Hippocampal formation (tissue), 2 donors: ENCODE data around the gene ALPK3.
A peak's percentile ranks its signal among the peaks of the same experiment; 100 is the strongest.

ENCODE experiments used
- DNase-seq, 2 donors: peaks; one replicate each; lab custom pipeline; 2025; lab: John Stamatoyannopoulos, UW

ALPK3 gene

GRCh38 chr15:84823282-84823878 is 6.2 kb downstream of the ALPK3 start:
- DNase-seq: no peak

- DNase-seq: peak in 1 of 2 donors; percentile 75
Observed at GRCh38 chr15:84824260-84825007, 7.3 kb downstream of the ALPK3 start.

GRCh38 chr15:84826369-84826823 is 9.2 kb downstream of the ALPK3 start:
- DNase-seq: no peak

- no peak for DNase-seq
Observed at GRCh38 chr15:84827246-84827645, 10.1 kb downstream of the ALPK3 start.

GRCh38 chr15:84828086-84828908 is 11.1 kb downstream of the ALPK3 start:
- no peak for DNase-seq

- no peak for DNase-seq
Observed at GRCh38 chr15:84829428-84829827, 12.3 kb downstream of the ALPK3 start.

- no peak for DNase-seq
Observed at GRCh38 chr15:84830036-84830435, 12.9 kb downstream of the ALPK3 start.

GRCh38 chr15:84831028-84831427 is 13.9 kb downstream of the ALPK3 start:
- no peak for DNase-seq

GRCh38 chr15:84831613-84832012 is 14.5 kb downstream of the ALPK3 start:
- no peak for DNase-seq

GRCh38 chr15:84832448-84833040 is 15.4 kb downstream of the ALPK3 start:
- DNase-seq: no peak

GRCh38 chr15:84833447-84834228 is 16.5 kb downstream of the ALPK3 start:
- DNase-seq: no peak

- no peak for DNase-seq
Observed at GRCh38 chr15:84834229-84834955, 17.2 kb downstream of the ALPK3 start.

- no peak for DNase-seq
Observed at GRCh38 chr15:84834969-84835368, 17.8 kb downstream of the ALPK3 start.

- no peak for DNase-seq
Observed at GRCh38 chr15:84835661-84836337, 18.6 kb downstream of the ALPK3 start.

- no peak for DNase-seq
Observed at GRCh38 chr15:84836844-84837243, 19.7 kb downstream of the ALPK3 start.

GRCh38 chr15:84839714-84840113 is 22.6 kb downstream of the ALPK3 start:
- no peak for DNase-seq

- no peak for DNase-seq
Observed at GRCh38 chr15:84840255-84840654, 23.1 kb downstream of the ALPK3 start.

GRCh38 chr15:84840741-84841429 is 23.7 kb downstream of the ALPK3 start:
- no peak for DNase-seq

GRCh38 chr15:84842781-84843180 is 25.6 kb downstream of the ALPK3 start:
- no peak for DNase-seq

- no peak for DNase-seq
Observed at GRCh38 chr15:84844964-84845363, 27.8 kb downstream of the ALPK3 start.
